ENCODE measurements around the gene TMEM119. TPM values are rescaled to one million over a fixed set of nuclear protein-coding genes. Genes with fewer than 3 reads are reported as not detected.
"Not testable (repeated sequence)": the region's sequence is repeated elsewhere in the genome, so short reads cannot be mapped to it uniquely, and the experiment has no call there.

Gene TMEM119
- polyA plus RNA-seq, 4 donors, result 0.67 to 12.3 (median 6.0) TPM

- Histone ChIP-seq H3K27me3 (ENCODE audit: control insufficient read depth in 3 of 3, insufficient read depth in 3 of 3, low read length in 3 of 3) (peaks cover 0 to 12% (median 0%) of the 10 kb centered on the region in 3 donors), H3K4me1 (ENCODE audit: control insufficient read depth in 3 of 3, insufficient read depth in 2 of 3, low read depth in 1 of 3, low read length in 2 of 3) (peaks cover 0 to 6% (median 4%) of the 10 kb centered on the region in 3 donors), H3K27ac (ENCODE audit: low read depth in 1 of 3, low read length in 2 of 3) (peak overlapping the region in 1 of 3 donors; percentile 45), H3K36me3 (ENCODE audit: control insufficient read depth in 3 of 3, insufficient read depth in 2 of 3, low read depth in 1 of 3, low read length in 3 of 3) (no peaks in the 10 kb centered on the region), H3K4me3 (ENCODE audit: low read depth in 1 of 3, low read length in 3 of 3) (no peak overlapping the region), H3K9me3 (ENCODE audit: control insufficient read depth in 2 of 2, insufficient read depth in 1 of 2, low read depth in 1 of 2, low read length in 1 of 2) (no peaks in the 10 kb centered on the region)
- no peak for DNase-seq
- WGBS, 3 donors, result 78 to 82% (median 80%) methylated on average over 7 of the region's 7 CpGs
- FAIRE-seq, result no peak
Observed at GRCh38 chr12:108637222-108637971, 39.5 kb upstream of the TMEM119 start.

GRCh38 chr12:108635997-108636808 is 38.3 kb upstream of the TMEM119 start:
- Histone ChIP-seq H3K9me3 (ENCODE audit: control insufficient read depth in 2 of 2, insufficient read depth in 1 of 2, low read depth in 1 of 2, low read length in 1 of 2) (no peaks in the 10 kb centered on the region), H3K27ac (ENCODE audit: low read depth in 1 of 3, low read length in 2 of 3) (peak overlapping the region in 1 of 3 donors; percentile 90), H3K27me3 (ENCODE audit: control insufficient read depth in 3 of 3, insufficient read depth in 3 of 3, low read length in 3 of 3) (peaks cover 0 to 12% (median 0%) of the 10 kb centered on the region in 3 donors), H3K4me3 (ENCODE audit: low read depth in 1 of 3, low read length in 3 of 3) (no peak overlapping the region), H3K4me1 (ENCODE audit: control insufficient read depth in 3 of 3, insufficient read depth in 2 of 3, low read depth in 1 of 3, low read length in 2 of 3) (peaks cover 0 to 6% (median 4%) of the 10 kb centered on the region in 3 donors), H3K36me3 (ENCODE audit: control insufficient read depth in 3 of 3, insufficient read depth in 2 of 3, low read depth in 1 of 3, low read length in 3 of 3) (no peaks in the 10 kb centered on the region)
- DNase-seq, result no peak
- 60 to 69% (median 61%) methylated on average over 6 of the region's 6 CpGs for whole genome bisulfite sequencing, 3 donors
- FAIRE-seq, result no peak

- Histone ChIP-seq H3K27ac (ENCODE audit: low read depth in 1 of 3, low read length in 2 of 3) (peak overlapping the region in 1 of 3 donors; percentile 90), H3K4me3 (ENCODE audit: low read depth in 1 of 3, low read length in 3 of 3) (no peak overlapping the region), H3K9me3 (ENCODE audit: control insufficient read depth in 2 of 2, insufficient read depth in 1 of 2, low read depth in 1 of 2, low read length in 1 of 2) (no peaks in the 10 kb centered on the region), H3K36me3 (ENCODE audit: control insufficient read depth in 3 of 3, insufficient read depth in 2 of 3, low read depth in 1 of 3, low read length in 3 of 3) (no peaks in the 10 kb centered on the region), H3K27me3 (ENCODE audit: control insufficient read depth in 3 of 3, insufficient read depth in 3 of 3, low read length in 3 of 3) (peaks cover 0 to 12% (median 0%) of the 10 kb centered on the region in 3 donors), H3K4me1 (ENCODE audit: control insufficient read depth in 3 of 3, insufficient read depth in 2 of 3, low read depth in 1 of 3, low read length in 2 of 3) (peaks cover 0 to 6% (median 4%) of the 10 kb centered on the region in 3 donors)
- FAIRE-seq, result no peak
- WGBS, 3 donors, result 44 to 61% (median 45%) methylated on average over 15 of the region's 15 CpGs
- DNase-seq, result peak in 1 of 2 donors; percentile 36
Observed at GRCh38 chr12:108635201-108635996, 37.5 kb upstream of the TMEM119 start.

- peaks cover 0 to 12% (median 4%) of the 10 kb centered on the region in 3 donors for H3K4me1 ChIP-seq (ENCODE audit: control insufficient read depth in 3 of 3, insufficient read depth in 2 of 3, low read depth in 1 of 3, low read length in 2 of 3)
Observed at GRCh38 chr12:108634341-108634751, 36.5 kb upstream of the TMEM119 start.

GRCh38 chr12:108633534-108634248 is 35.8 kb upstream of the TMEM119 start, which contains the start of gene SELPLG:
TSS of gene SELPLG (minus strand) at chr12:108633894. CDS start at chr12:108624307, 9,587 bp downstream.
- Histone ChIP-seq H3K36me3 (ENCODE audit: control insufficient read depth in 3 of 3, insufficient read depth in 2 of 3, low read depth in 1 of 3, low read length in 3 of 3) (no peaks in the 10 kb centered on the region), H3K27ac (ENCODE audit: low read depth in 1 of 3, low read length in 2 of 3) (peak within 1 kb of the TSS in 2 of 3 donors; percentile 52 to 90), H3K9me3 (ENCODE audit: control insufficient read depth in 2 of 2, insufficient read depth in 1 of 2, low read depth in 1 of 2, low read length in 1 of 2) (no peaks in the 10 kb centered on the region), H3K4me3 (ENCODE audit: low read depth in 1 of 3, low read length in 3 of 3) (peak within 1 kb of the TSS; percentile 9 to 35 (median 18)), H3K27me3 (ENCODE audit: control insufficient read depth in 3 of 3, insufficient read depth in 3 of 3, low read length in 3 of 3) (peaks cover 0 to 8% (median 0%) of the 10 kb centered on the region in 3 donors), H3K4me1 (ENCODE audit: control insufficient read depth in 3 of 3, insufficient read depth in 2 of 3, low read depth in 1 of 3, low read length in 2 of 3) (peaks cover 0 to 14% (median 4%) of the 10 kb centered on the region in 3 donors)
- DNase-seq (peak in 1 of 2 donors; percentile 59), FAIRE-seq (no peak)
- 58 to 73% (median 62%) methylated on average over 13 to 14 of the region's 14 CpGs for WGBS, 3 donors

More at GRCh38 chr12:108634341-108634751, 36.5 kb upstream of the TMEM119 start:
- no peak overlapping the region for H3K4me3 ChIP-seq (ENCODE audit: low read depth in 1 of 3, low read length in 3 of 3)
- peak overlapping the region in 1 of 3 donors; percentile 90 for H3K27ac ChIP-seq (ENCODE audit: low read depth in 1 of 3, low read length in 2 of 3)
- no peaks in the 10 kb centered on the region for H3K9me3 ChIP-seq (ENCODE audit: control insufficient read depth in 2 of 2, insufficient read depth in 1 of 2, low read depth in 1 of 2, low read length in 1 of 2)
- peaks cover 0 to 12% (median 0%) of the 10 kb centered on the region in 3 donors for H3K27me3 ChIP-seq (ENCODE audit: control insufficient read depth in 3 of 3, insufficient read depth in 3 of 3, low read length in 3 of 3)
- DNase-seq, result no peak
- WGBS, 3 donors, result 63 to 65% (median 63%) methylated on average over 4 of the region's 4 CpGs
- no peaks in the 10 kb centered on the region for H3K36me3 ChIP-seq (ENCODE audit: control insufficient read depth in 3 of 3, insufficient read depth in 2 of 3, low read depth in 1 of 3, low read length in 3 of 3)
- FAIRE-seq, result no peak

- Histone ChIP-seq H3K27me3 (ENCODE audit: control insufficient read depth in 3 of 3, insufficient read depth in 3 of 3, low read length in 3 of 3) (peaks cover 0 to 2% (median 0%) of the 10 kb centered on the region in 3 donors), H3K9me3 (ENCODE audit: control insufficient read depth in 2 of 2, insufficient read depth in 1 of 2, low read depth in 1 of 2, low read length in 1 of 2) (no peaks in the 10 kb centered on the region), H3K36me3 (ENCODE audit: control insufficient read depth in 3 of 3, insufficient read depth in 2 of 3, low read depth in 1 of 3, low read length in 3 of 3) (no peaks in the 10 kb centered on the region), H3K4me3 (ENCODE audit: low read depth in 1 of 3, low read length in 3 of 3) (peak overlapping the region; percentile 9 to 35 (median 18)), H3K27ac (ENCODE audit: low read depth in 1 of 3, low read length in 2 of 3) (peak overlapping the region in 2 of 3 donors; percentile 52 to 90), H3K4me1 (ENCODE audit: control insufficient read depth in 3 of 3, insufficient read depth in 2 of 3, low read depth in 1 of 3, low read length in 2 of 3) (peaks cover 0 to 19% (median 10%) of the 10 kb centered on the region in 3 donors)
- FAIRE-seq (no peak), DNase-seq (no peak)
- 82 to 92% (median 83%) methylated on average over 7 of the region's 7 CpGs for WGBS, 3 donors
Observed at GRCh38 chr12:108633081-108633533, 35.2 kb upstream of the TMEM119 start.

GRCh38 chr12:108631261-108631660 is 33.4 kb upstream of the TMEM119 start:
- H3K9me3 ChIP-seq (ENCODE audit: control insufficient read depth in 2 of 2, insufficient read depth in 1 of 2, low read depth in 1 of 2, low read length in 1 of 2); H3K36me3 ChIP-seq (ENCODE audit: control insufficient read depth in 3 of 3, insufficient read depth in 2 of 3, low read depth in 1 of 3, low read length in 3 of 3); H3K27ac ChIP-seq (ENCODE audit: low read depth in 1 of 3, low read length in 2 of 3); FAIRE-seq; H3K27me3 ChIP-seq (ENCODE audit: control insufficient read depth in 3 of 3, insufficient read depth in 3 of 3, low read length in 3 of 3); DNase-seq: not testable (repeated sequence)
- WGBS, 3 donors, result 77 to 89% (median 79%) methylated on average over 4 of the region's 4 CpGs
- Histone ChIP-seq H3K4me1 (ENCODE audit: control insufficient read depth in 3 of 3, insufficient read depth in 2 of 3, low read depth in 1 of 3, low read length in 2 of 3) (peaks cover 0 to 18% (median 6%) of the 10 kb centered on the region in 3 donors), H3K4me3 (ENCODE audit: low read depth in 1 of 3, low read length in 3 of 3) (peak overlapping the region in 1 of 3 donors; percentile 26)

Measured in small intestine (tissue), 7 donors.